ENCODE results near the gene MORN4. TPM values are rescaled to one million over a fixed set of nuclear protein-coding genes. Genes with fewer than 3 reads are reported as not detected.

The MORN4 gene
- total RNA-seq, 4 donors from 2014 or later: 2.1 to 11.5 (median 4.5) TPM

DNA sequence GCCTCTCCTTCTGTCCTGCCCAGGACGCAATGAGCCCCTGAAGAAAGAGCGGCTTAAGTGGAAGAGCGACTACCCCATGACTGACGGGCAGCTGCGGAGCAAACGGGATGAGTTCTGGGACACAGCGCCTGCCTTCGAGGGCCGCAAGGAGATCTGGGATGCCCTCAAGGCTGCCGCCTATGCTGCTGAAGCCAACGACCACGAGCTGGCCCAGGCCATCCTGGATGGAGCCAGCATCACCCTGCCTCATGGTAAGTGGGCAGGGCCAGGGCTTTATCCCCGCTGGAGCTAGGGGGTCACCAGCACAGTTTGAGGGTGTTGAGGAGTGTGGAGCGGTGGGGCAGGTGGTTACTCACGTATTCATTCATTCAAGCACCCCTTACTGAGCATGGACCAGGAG is 65.4 kb downstream of the MORN4 start:
- H3K9me3 ChIP-seq: no peaks in the 10 kb centered on the region
- TF ChIP-seq EP300 (IDR thresholded peaks at IDR 0.05): no peak
- TF ChIP-seq POLR2A (IDR thresholded peaks at IDR 0.05; ENCODE audit: low read depth): no peak
- no peak for TF ChIP-seq POLR2AphosphoS5 (IDR thresholded peaks at IDR 0.05)
- TF ChIP-seq CTCF (IDR thresholded peaks at IDR 0.05): no peak
- peaks cover 15 to 40% (median 34%) of the 10 kb centered on the region in 4 donors for H3K36me3 ChIP-seq
- no peaks in the 10 kb centered on the region for H3K27me3 ChIP-seq
- no peak for DNase-seq (ENCODE audit: extremely low spot score)
- no peak overlapping the region for H3K27ac ChIP-seq (replicated peaks in 1 of 4)
- intact Hi-C loops (cut with DNase I): no loop called here
- WGBS: 93% methylated on average over 5 of the region's 15 CpGs
- peaks cover 10 to 20% (median 11%) of the 10 kb centered on the region in 4 donors for H3K4me1 ChIP-seq
- no peak overlapping the region for H3K4me3 ChIP-seq

DNA sequence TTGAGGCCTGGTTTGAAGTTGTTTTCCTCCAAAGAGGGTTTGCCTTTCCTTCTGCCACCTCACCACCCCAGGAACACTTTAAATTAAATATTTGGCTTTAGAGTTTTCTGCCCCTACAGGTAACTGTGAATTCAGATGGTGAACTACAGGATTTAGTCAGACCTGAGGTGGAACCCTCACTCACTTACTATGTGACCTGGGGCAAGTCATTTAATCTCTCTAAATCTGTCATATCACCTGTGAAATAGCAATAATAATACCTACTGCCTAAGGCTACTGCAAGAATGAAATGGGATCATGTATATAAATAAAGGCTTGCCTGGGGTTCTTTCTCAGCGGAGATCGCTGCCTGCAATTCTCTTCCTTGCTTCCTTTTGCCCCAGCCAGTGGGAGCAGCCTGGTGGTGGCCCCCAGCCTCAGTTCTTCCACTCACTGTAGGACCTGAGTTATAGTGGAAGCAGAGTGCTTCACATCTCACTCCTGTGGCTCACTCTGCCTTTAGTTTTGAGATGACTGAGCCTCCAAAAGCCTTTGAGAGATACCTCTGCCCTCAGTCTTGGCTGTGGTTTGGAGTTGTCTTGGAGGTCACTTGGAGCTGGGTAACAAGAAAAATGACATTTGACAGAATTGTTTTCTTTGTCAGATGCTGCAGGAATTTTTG is 66.8 kb downstream of the MORN4 start:
- H3K36me3 ChIP-seq: peaks cover 15 to 36% (median 33%) of the 10 kb centered on the region in 4 donors
- H3K4me3 ChIP-seq: no peak overlapping the region
- DNase-seq (ENCODE audit: extremely low spot score): no peak
- no peaks in the 10 kb centered on the region for H3K27me3 ChIP-seq
- peaks cover 0 to 8% (median 0%) of the 10 kb centered on the region in 4 donors for H3K4me1 ChIP-seq
- H3K9me3 ChIP-seq: no peaks in the 10 kb centered on the region
- WGBS: 100% methylated on average over 2 of the region's 2 CpGs
- TF ChIP-seq POLR2A (IDR thresholded peaks at IDR 0.05; ENCODE audit: low read depth): no peak
- TF ChIP-seq POLR2AphosphoS5 (IDR thresholded peaks at IDR 0.05): no peak
- TF ChIP-seq EP300 (IDR thresholded peaks at IDR 0.05): no peak
- TF ChIP-seq CTCF (IDR thresholded peaks at IDR 0.05): no peak
- no peak overlapping the region for H3K27ac ChIP-seq (replicated peaks in 1 of 4)
- intact Hi-C loops (cut with DNase I): no loop called here

GRCh38 chr10:97564776-97565175 is 68.5 kb downstream of the MORN4 start:
- no peak for DNase-seq (ENCODE audit: extremely low spot score)
- 94% methylated on average over 4 of the region's 4 CpGs for WGBS
- TF ChIP-seq POLR2AphosphoS5 (IDR thresholded peaks at IDR 0.05) (no peak), POLR2A (IDR thresholded peaks at IDR 0.05; ENCODE audit: low read depth) (no peak), CTCF (IDR thresholded peaks at IDR 0.05) (no peak), EP300 (IDR thresholded peaks at IDR 0.05) (no peak)

More at GRCh38 chr10:97564776-97565175, 68.5 kb downstream of the MORN4 start:
- H3K27ac ChIP-seq (replicated peaks in 1 of 4): no peak overlapping the region
- H3K9me3 ChIP-seq: no peaks in the 10 kb centered on the region
- no peak overlapping the region for H3K4me3 ChIP-seq
- intact Hi-C loops (cut with DNase I): no loop called here
- H3K27me3 ChIP-seq: no peaks in the 10 kb centered on the region
- H3K4me1 ChIP-seq: no peaks in the 10 kb centered on the region
- H3K36me3 ChIP-seq: peaks cover 5 to 21% (median 18%) of the 10 kb centered on the region in 4 donors

Other genes starting within 250 kb of the MORN4 start
- 10 to 100 TPM in 2 of 4 donors, 1 to 10 TPM in 2; 7.1 to 20.0 (median 12.1) TPM for gene RRP12, start 232.2 kb downstream of the MORN4 start, total RNA-seq
- 100 to 1,000 TPM; 282 to 381 (median 321) TPM for gene PGAM1, start 207.3 kb downstream of the MORN4 start, total RNA-seq
- gene EXOSC1, start 187.5 kb downstream of the MORN4 start, total RNA-seq: 10 to 100 TPM; 21.9 to 41.9 (median 30.7) TPM
- gene ZDHHC16, start 187.3 kb downstream of the MORN4 start, total RNA-seq: 10 to 100 TPM; 23.9 to 37.2 (median 28.3) TPM
- gene MMS19, start 135.1 kb downstream of the MORN4 start, total RNA-seq: 10 to 100 TPM; 46.9 to 51.4 (median 48.6) TPM
- gene UBTD1, start 134.6 kb downstream of the MORN4 start, total RNA-seq: 10 to 100 TPM in 3 of 4 donors, 1 to 10 TPM in 1; 4.2 to 18.4 (median 14.1) TPM
- 1 to 10 TPM in 2 of 4 donors, under 1 TPM in 1, not detected in 1; 0.33 to 1.6 (median 1.2) TPM for gene ANKRD2, start 60.7 kb downstream of the MORN4 start, total RNA-seq
- 1 to 10 TPM in 1 of 4 donors, under 1 TPM in 3; 0.45 to 1.5 (median 0.83) TPM for gene HOGA1, start 49.1 kb downstream of the MORN4 start, total RNA-seq
- under 1 TPM in 1 of 4 donors, not detected in 3; 0.46 TPM for gene C10orf62, start 43.8 kb downstream of the MORN4 start, total RNA-seq
- gene PI4K2A, start 7.2 kb upstream of the MORN4 start, total RNA-seq: 10 to 100 TPM; 17.0 to 27.3 (median 24.1) TPM
- gene AVPI1, start 53.7 kb upstream of the MORN4 start, total RNA-seq: 10 to 100 TPM; 29.9 to 65.5 (median 36.3) TPM
- gene MARVELD1, start 80.2 kb upstream of the MORN4 start, total RNA-seq: 100 to 1,000 TPM in 1 of 4 donors, 10 to 100 TPM in 3; 43.4 to 104 (median 73.9) TPM
- gene ZFYVE27, start 103.6 kb upstream of the MORN4 start, total RNA-seq: 10 to 100 TPM in 3 of 4 donors, 1 to 10 TPM in 1; 7.1 to 17.2 (median 16.0) TPM
- gene SFRP5, start 138.5 kb upstream of the MORN4 start, total RNA-seq: 10 to 100 TPM; 19.9 to 41.3 (median 34.8) TPM
- gene GOLGA7B, start 216.3 kb upstream of the MORN4 start, total RNA-seq: under 1 TPM; under 0.01 to 0.33 (median 0.18) TPM